Measurements from ENCODE around the gene CACNA2D2.

GRCh38 chr3:50319894-50320625, 183.4 kb downstream of the CACNA2D2 start:
- TF ChIP-seq EZH2phosphoT487 (conservative IDR thresholded peaks at IDR 0.05; ENCODE audit: low read length) (no peak), CTCF (IDR thresholded peaks at IDR 0.05; ENCODE audit: insufficient read depth, low read length, poor library complexity, severe bottlenecking) (no peak)

Measured in SU-DHL-6 (cell line).